CD4-positive, alpha-beta T cell (primary cell): ENCODE data around the gene GJB3. TPM values are rescaled to one million over a fixed set of nuclear protein-coding genes. Genes with fewer than 3 reads are reported as not detected.
"Not testable (repeated sequence)": the region's sequence is repeated elsewhere in the genome, so short reads cannot be mapped to it uniquely, and the experiment has no call there.

ENCODE experiments used
- ATAC-seq: fragments of 200-7000 bp; cut with Tn5 transposase; one replicate; pipeline ENCODE4 v1.10.0; 2022; ENCODE audit warnings: mild to moderate bottlenecking; ENCODE audit not compliant: poor library complexity
- CTCF ChIA-PET: fragments of 350-600 bp; sonication (Branson Sonifier 250); formaldehyde crosslinking; loops from one replicate; lab custom pipeline; 2021; ENCODE audit warnings: antibody characterized with exemption, inconsistent platforms; lab: Charles Lee
- POLR2A ChIA-PET: fragments of 350-600 bp; sonication (Branson Sonifier 250); formaldehyde crosslinking; loops from one replicate; lab custom pipeline; 2021; ENCODE audit warnings: antibody characterized with exemption, inconsistent platforms; lab: Charles Lee
- DNase-seq, 14 experiments: peaks; one replicate each; pipeline ENCODE4 v3.0.0-alpha.2; 2013 to 2020; ENCODE audit warnings: mixed read lengths in 2 of 14
- H3K27ac ChIP-seq, 2 donors: one replicate each; pipeline versions ENCODE4 v1.5.1 to v1.7.0; 2013; ENCODE audit warnings: low read length in 2 of 2, low read depth in 1 of 2, mild to moderate bottlenecking in 1 of 2
- H3K27me3 ChIP-seq, 2 experiments: 1 replicate in 1 of 2; 2 replicates in 1 of 2; pipeline versions ENCODE4 v1.6.1 to v1.7.0; 2013; ENCODE audit warnings: low read length in 2 of 2, control low read depth in 1 of 2, mild to moderate bottlenecking in 1 of 2, moderate library complexity in 1 of 2; ENCODE audit not compliant: insufficient read depth in 2 of 2, control insufficient read depth in 1 of 2
- H3K36me3 ChIP-seq: one replicate; pipeline ENCODE4 v1.6.1; 2013; ENCODE audit warnings: low read length, control low read depth; ENCODE audit not compliant: insufficient read depth
- H3K4me1 ChIP-seq: one replicate; pipeline ENCODE4 v1.6.1; 2013; ENCODE audit warnings: low read length, control low read depth; ENCODE audit not compliant: insufficient read depth
- H3K4me3 ChIP-seq: one replicate; pipeline ENCODE4 v1.5.1; 2013; ENCODE audit warnings: mild to moderate bottlenecking, low read length, moderate library complexity
- H3K9me3 ChIP-seq, 2 experiments: 1 replicate in 1 of 2; 2 replicates in 1 of 2; pipeline versions ENCODE4 v1.6.1 to v1.7.0; 2013; ENCODE audit warnings: low read length in 2 of 2, mild to moderate bottlenecking in 2 of 2, control low read depth in 1 of 2, moderate library complexity in 1 of 2; ENCODE audit not compliant: control insufficient read depth in 1 of 2, insufficient read depth in 1 of 2
- H3K27ac Mint-ChIP-seq: one replicate; pipeline ENCODE4 v1.8.0; 2020; ENCODE audit warnings: mixed read lengths
- H3K27me3 Mint-ChIP-seq: one replicate; pipeline ENCODE4 v1.8.0; 2021; ENCODE audit warnings: mixed read lengths
- H3K36me3 Mint-ChIP-seq: one replicate; pipeline ENCODE4 v1.8.0; 2021; ENCODE audit warnings: low read depth, mixed read lengths
- H3K4me1 Mint-ChIP-seq: one replicate; pipeline ENCODE4 v1.8.0; 2021; ENCODE audit warnings: low read depth, mixed read lengths
- H3K4me3 Mint-ChIP-seq: one replicate; pipeline ENCODE4 v1.8.0; 2020; ENCODE audit warnings: mild to moderate bottlenecking, mixed read lengths
- H3K9me3 Mint-ChIP-seq: one replicate; pipeline ENCODE4 v1.8.0; 2020; ENCODE audit warnings: mixed read lengths
- intact Hi-C, 2 experiments: fragments of 100-400 bp; cut with DNase I in 1 of 2; cut with micrococcal nuclease in 1 of 2; formaldehyde crosslinking; loops; one replicate each; pipeline versions ENCODE4 v1.15.1 to v1.9.0; 2023 to 2025; cut with DNase I, micrococcal nuclease
- total RNA-seq, 174 experiments: library from RNA in 2 of 174; stranded (reverse) in 2 of 174; gene quantifications; one replicate each; pipeline ENCODE4 v1.2.3 and lab custom pipeline; 2021 to 2026
- TF ChIP-seq, protein P1 (sequence below): fragments of 200-600 bp; IDR thresholded peaks from one replicate; pipeline ENCODE4 v1.8.0; 2022; ENCODE audit warnings: antibody characterized with exemption, mild to moderate bottlenecking

The GJB3 gene
- total RNA-seq, 2 experiments from 2014 or later, result not detected

DNA sequence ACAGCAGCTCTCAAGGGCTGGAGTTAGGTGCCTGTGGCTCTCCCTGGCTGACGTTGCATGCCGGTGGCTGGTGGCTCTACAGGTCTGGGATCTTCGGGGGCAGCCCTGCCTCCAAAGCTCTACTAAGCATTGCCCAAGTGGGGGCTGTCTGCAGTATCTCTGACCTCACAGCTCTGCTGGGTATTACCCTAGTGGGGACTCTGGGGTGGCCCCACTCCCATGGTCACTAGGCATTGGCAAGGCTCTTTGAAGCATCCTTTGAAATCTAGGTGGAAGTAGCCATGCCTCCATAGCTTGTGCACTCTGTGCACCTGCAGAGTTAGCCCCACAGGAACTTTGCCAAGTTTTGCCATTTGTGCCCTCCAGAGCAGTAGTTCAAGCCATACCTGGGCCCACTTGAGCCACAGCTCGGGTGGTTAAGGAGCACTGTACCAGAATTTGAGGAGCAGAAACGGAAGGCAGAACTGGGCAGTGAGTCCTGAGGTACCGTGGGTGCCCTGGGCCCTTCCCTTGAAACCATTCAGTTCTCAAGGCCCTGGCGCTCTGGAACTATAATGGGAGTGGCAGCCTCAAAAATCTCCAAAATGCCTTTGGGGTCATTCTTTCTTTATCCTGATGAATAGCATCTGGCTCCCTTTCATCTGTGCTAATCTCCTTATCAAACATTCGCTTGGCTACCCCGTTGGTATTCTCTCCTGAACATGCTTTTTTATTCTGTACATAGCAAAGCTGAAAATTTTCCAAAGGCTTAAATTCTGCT is 27.2 kb downstream of the GJB3 start:
- H3K4me3 Mint-ChIP-seq, result no peak overlapping the region
- peaks cover 11% of the 10 kb centered on the region for H3K9me3 Mint-ChIP-seq
- ATAC-seq (no peak), DNase-seq (no peak)
- H3K4me3 ChIP-seq, result no peak overlapping the region
- H3K27ac Mint-ChIP-seq, result no peak overlapping the region
- intact Hi-C loops, result no loop called here
- no peaks in the 10 kb centered on the region for H3K27me3 ChIP-seq
- H3K27ac ChIP-seq, result no peak overlapping the region
- no peaks in the 10 kb centered on the region for H3K9me3 ChIP-seq
- CTCF ChIA-PET, result no interaction called here
- no peaks in the 10 kb centered on the region for H3K36me3 ChIP-seq
- POLR2A ChIA-PET, result no interaction called here
- TF ChIP-seq, protein P1, sequence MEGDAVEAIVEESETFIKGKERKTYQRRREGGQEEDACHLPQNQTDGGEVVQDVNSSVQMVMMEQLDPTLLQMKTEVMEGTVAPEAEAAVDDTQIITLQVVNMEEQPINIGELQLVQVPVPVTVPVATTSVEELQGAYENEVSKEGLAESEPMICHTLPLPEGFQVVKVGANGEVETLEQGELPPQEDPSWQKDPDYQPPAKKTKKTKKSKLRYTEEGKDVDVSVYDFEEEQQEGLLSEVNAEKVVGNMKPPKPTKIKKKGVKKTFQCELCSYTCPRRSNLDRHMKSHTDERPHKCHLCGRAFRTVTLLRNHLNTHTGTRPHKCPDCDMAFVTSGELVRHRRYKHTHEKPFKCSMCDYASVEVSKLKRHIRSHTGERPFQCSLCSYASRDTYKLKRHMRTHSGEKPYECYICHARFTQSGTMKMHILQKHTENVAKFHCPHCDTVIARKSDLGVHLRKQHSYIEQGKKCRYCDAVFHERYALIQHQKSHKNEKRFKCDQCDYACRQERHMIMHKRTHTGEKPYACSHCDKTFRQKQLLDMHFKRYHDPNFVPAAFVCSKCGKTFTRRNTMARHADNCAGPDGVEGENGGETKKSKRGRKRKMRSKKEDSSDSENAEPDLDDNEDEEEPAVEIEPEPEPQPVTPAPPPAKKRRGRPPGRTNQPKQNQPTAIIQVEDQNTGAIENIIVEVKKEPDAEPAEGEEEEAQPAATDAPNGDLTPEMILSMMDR, result no peak
- no peaks in the 10 kb centered on the region for H3K4me1 ChIP-seq
- H3K36me3 Mint-ChIP-seq, result peaks cover 8% of the 10 kb centered on the region
- H3K4me1 Mint-ChIP-seq, result no peaks in the 10 kb centered on the region
- no peaks in the 10 kb centered on the region for H3K27me3 Mint-ChIP-seq

DNA sequence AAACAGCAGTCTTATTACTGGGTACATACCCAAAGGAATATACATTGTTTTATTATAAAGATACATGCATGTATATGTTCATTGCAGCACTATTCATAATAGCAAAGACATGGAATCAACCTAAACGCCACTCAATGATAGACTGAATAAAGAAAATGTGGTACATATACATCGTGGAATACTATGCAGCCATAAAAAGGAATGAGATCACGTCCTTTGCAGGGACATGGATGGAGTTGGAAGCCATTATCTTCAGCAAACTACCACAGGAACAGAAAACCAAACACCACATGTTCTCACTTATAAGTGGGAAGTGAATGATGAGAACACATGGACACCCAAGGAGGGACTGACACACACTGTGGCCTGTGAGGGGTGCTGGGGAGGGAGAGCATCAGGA is 29.8 kb downstream of the GJB3 start:
- H3K4me1 ChIP-seq, ATAC-seq, H3K4me1 Mint-ChIP-seq, H3K27ac ChIP-seq, POLR2A ChIA-PET, H3K9me3 Mint-ChIP-seq, H3K9me3 ChIP-seq, H3K4me3 ChIP-seq, CTCF ChIA-PET, DNase-seq, H3K36me3 ChIP-seq, H3K4me3 Mint-ChIP-seq, H3K36me3 Mint-ChIP-seq, intact Hi-C loops, H3K27me3 ChIP-seq, H3K27ac Mint-ChIP-seq, H3K27me3 Mint-ChIP-seq: not testable (repeated sequence)

DNA sequence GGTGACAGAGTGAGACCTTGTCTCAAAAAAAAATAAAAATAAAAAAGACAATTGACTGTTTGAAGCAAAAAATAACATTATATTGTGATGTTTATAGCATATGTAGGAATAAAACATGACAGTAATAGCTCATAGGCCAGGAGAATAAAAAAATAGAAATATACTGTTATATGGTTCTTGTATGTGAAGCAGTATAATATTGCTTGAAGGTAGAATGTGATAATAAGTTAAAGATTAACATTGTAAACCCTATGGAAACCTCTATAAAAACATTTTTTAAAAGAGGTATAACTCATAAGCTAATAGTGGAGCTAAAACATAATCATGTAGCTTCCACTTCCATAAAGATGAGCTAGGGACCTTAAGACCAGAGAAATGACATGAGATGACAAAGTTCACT is 35.3 kb downstream of the GJB3 start:
- POLR2A ChIA-PET, result interaction anchor here (0.6 kb wide), 1 partner anchor 14 kb away, joined by 4 read pairs; no protein-coding TSS in a partner anchor
- H3K27me3 Mint-ChIP-seq, result no peaks in the 10 kb centered on the region

More for the DNA sequence above, 35.3 kb downstream of the GJB3 start:
- Mint-ChIP-seq H3K9me3 (no peaks in the 10 kb centered on the region), H3K4me3 (no peak overlapping the region), H3K36me3 (no peaks in the 10 kb centered on the region), H3K27ac (no peak overlapping the region), H3K4me1 (no peaks in the 10 kb centered on the region)
- DNase-seq, result no peak
- Histone ChIP-seq H3K27ac (no peak overlapping the region), H3K9me3 (no peaks in the 10 kb centered on the region), H3K36me3 (no peaks in the 10 kb centered on the region), H3K4me1 (no peaks in the 10 kb centered on the region), H3K4me3 (no peak overlapping the region), H3K27me3 (no peaks in the 10 kb centered on the region)
- CTCF ChIA-PET, result no interaction called here
- no peak for ATAC-seq
- intact Hi-C loops, result no loop called here
- TF ChIP-seq, protein P1, result no peak
